ENCODE data around the gene MLLT3.

Gene MLLT3

DNA sequence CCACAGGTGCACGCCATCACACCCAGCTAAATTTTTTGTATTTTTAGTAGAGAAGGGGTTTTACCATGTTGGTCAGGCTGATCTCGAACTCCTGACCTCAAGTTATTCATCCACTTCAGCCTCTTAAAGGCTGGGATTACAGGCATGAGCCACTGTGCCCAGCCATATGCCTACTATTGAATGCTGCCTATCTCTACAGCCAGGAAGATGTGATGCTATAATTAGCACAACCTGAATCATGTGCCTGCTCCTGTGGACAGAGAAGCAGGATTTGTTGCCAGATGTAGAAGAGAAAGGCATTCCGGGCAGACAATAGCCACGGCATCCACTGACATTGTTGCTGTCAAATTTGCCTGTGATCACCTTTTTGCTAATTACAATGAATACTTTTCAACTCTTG, 24.4 kb upstream of the MLLT3 start:
- peaks cover 23% of the 10 kb centered on the region for H3K27me3 Mint-ChIP-seq
- no peaks in the 10 kb centered on the region for H3K9me3 Mint-ChIP-seq
- no peaks in the 10 kb centered on the region for H3K4me1 Mint-ChIP-seq
- no peak for ATAC-seq (replicated peaks; ENCODE audit: extremely low read depth, poor library complexity, severe bottlenecking)
- no peak for DNase-seq (ENCODE audit: low spot score in 2 of 2)
- no peaks in the 10 kb centered on the region for H3K36me3 Mint-ChIP-seq (ENCODE audit: insufficient read depth)
- no peak overlapping the region for H3K4me3 Mint-ChIP-seq
- H3K27ac Mint-ChIP-seq (ENCODE audit: low read depth): no peak overlapping the region

DNA sequence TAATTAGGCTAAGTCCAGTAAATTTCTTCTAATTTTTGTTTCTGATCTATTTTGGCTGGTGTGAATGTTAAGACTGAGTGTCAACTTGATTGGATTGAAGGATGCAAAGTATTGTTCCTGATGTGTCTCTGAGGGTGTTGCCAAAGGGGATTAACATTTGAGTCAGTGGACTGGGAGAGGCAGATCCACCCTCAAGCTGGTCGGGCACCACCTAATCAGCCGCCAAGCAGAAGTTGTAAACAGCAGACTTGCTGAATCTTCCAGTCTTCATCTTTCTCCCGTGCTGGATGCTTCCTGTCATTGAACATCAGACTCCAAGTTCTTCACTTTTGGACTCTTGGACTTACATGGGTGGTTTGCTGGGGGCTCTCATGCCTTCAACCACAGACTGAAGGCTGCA, 21.4 kb upstream of the MLLT3 start:
- Mint-ChIP-seq H3K9me3 (no peaks in the 10 kb centered on the region), H3K27me3 (peaks cover 14% of the 10 kb centered on the region), H3K36me3 (ENCODE audit: insufficient read depth) (peaks cover 2% of the 10 kb centered on the region), H3K4me3 (no peak overlapping the region), H3K4me1 (peaks cover 10% of the 10 kb centered on the region), H3K27ac (ENCODE audit: low read depth) (no peak overlapping the region)
- ATAC-seq (replicated peaks; ENCODE audit: extremely low read depth, poor library complexity, severe bottlenecking) (no peak), DNase-seq (ENCODE audit: low spot score in 2 of 2) (no peak)

DNA sequence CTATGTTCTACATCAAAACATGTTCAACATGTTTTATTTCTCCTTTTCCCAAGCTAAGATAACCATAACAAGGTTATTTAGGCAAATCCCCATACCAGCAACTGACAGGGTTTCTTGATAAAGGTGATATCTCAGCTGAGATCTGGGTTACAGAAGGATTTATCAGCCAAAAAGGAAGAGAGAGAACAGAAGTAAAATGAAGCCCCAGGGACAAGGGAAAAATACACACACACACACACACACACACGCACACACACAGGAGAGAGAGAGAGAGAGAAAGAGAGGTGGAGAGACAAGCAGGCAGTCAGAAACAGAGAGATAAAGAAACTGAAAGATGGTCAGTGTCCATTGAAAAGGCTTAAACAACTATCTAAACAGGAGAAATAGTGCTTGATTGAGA, 19.7 kb upstream of the MLLT3 start:
- peaks cover 10% of the 10 kb centered on the region for H3K4me1 Mint-ChIP-seq
- H3K9me3 Mint-ChIP-seq: no peaks in the 10 kb centered on the region
- no peak overlapping the region for H3K27ac Mint-ChIP-seq (ENCODE audit: low read depth)
- peaks cover 2% of the 10 kb centered on the region for H3K36me3 Mint-ChIP-seq (ENCODE audit: insufficient read depth)
- no peak overlapping the region for H3K4me3 Mint-ChIP-seq
- DNase-seq (ENCODE audit: low spot score in 2 of 2): no peak
- ATAC-seq (replicated peaks; ENCODE audit: extremely low read depth, poor library complexity, severe bottlenecking): no peak
- H3K27me3 Mint-ChIP-seq: peaks cover 17% of the 10 kb centered on the region

DNA sequence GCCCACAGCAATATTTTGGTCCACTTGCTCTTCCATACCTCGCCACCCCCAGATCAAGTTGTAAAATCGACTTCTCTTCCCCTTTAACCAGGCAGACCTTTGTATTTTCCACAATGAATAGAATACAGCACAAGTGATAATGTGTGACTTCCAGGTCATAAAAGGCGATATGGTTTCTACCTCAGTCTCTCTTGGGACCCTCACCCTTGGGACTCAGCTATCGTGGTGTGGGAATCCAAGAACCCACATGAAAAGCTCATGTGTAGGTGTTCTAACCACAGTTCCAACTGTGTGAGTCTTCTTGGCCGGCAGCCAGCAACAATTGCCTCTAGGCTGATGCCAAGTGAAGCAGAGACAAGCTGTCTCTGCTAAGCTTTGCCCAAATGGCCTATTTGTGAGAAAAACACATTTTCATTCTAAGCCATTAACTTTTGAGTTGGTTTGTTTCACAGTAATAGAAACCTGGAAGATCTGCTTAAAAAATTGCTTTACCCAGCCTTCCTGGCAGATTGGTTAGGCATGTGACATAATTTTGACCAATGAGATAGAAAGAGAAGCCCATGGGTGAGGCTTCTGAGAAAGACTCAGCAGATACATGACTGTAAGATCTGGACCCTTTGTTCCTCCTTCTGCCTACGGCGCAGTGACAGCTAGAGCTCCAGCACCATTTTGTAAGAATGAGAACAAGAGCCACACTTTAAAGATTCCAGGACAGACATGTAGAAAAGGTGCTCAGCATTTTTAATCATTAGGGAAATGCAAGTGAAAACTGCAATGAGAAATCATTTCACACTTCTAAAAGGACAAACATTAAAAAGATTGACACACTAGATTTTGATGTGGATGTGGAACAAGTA, 18.3 kb upstream of the MLLT3 start:
- peak; percentile 86 for ATAC-seq (replicated peaks; ENCODE audit: extremely low read depth, poor library complexity, severe bottlenecking)
- Mint-ChIP-seq H3K36me3 (ENCODE audit: insufficient read depth) (peaks cover 2% of the 10 kb centered on the region), H3K27ac (ENCODE audit: low read depth) (no peak overlapping the region), H3K27me3 (peaks cover 15% of the 10 kb centered on the region), H3K9me3 (no peaks in the 10 kb centered on the region), H3K4me3 (no peak overlapping the region), H3K4me1 (peaks cover 10% of the 10 kb centered on the region)
- peak; percentile 47 to 51 for DNase-seq (ENCODE audit: low spot score in 2 of 2)

DNA sequence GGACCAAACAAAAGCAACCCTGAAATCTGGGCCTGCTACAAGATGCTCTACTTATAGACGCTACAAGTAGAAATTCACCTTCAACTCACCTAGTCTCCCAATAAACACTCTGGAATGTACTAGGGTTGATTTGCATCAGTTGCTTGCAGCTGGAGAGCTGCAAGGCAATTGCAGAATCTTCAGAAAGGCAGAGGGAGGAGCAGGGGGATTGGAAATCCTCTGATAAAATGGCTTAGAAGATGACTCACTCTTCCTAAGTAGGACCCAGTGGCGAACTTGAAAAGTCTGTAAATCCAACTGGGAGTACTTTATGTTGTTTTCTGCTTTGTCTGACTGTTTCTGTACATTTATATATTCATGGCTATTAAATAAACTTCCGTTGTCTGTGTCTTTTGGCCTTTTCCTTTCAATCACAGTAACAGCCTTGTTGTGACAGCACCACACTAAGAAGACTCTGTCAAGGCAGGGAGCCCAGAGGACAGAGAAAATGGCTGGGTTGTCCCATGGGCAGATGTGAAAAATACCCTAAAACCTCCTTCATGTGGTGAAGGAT, 14.7 kb upstream of the MLLT3 start:
- peaks cover 2% of the 10 kb centered on the region for H3K36me3 Mint-ChIP-seq (ENCODE audit: insufficient read depth)
- H3K9me3 Mint-ChIP-seq: no peaks in the 10 kb centered on the region
- DNase-seq (ENCODE audit: low spot score in 2 of 2): no peak
- no peak overlapping the region for H3K4me3 Mint-ChIP-seq
- peaks cover 19% of the 10 kb centered on the region for H3K27me3 Mint-ChIP-seq
- H3K4me1 Mint-ChIP-seq: peaks cover 10% of the 10 kb centered on the region
- H3K27ac Mint-ChIP-seq (ENCODE audit: low read depth): no peak overlapping the region
- no peak for ATAC-seq (replicated peaks; ENCODE audit: extremely low read depth, poor library complexity, severe bottlenecking)

DNA sequence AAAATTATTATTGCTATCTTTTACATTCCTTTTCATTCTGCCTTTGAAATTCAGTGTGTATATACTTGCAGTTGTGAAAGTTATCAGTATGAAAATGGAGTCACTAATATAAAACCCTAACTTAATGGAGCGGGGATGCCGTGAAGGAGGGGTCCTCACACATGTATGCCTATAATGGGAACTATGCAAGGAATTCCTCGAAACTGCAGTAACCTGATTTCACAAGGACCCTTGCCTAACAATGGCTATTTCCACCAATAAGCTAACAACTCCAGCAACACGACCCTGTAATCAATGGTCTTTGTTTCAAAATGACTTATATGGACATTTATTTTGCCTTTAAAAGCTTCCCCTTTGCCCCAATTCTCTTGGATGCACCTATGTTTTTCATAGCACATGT, 12.6 kb upstream of the MLLT3 start:
- no peak for ATAC-seq (replicated peaks; ENCODE audit: extremely low read depth, poor library complexity, severe bottlenecking)
- Mint-ChIP-seq H3K4me3 (no peak overlapping the region), H3K36me3 (ENCODE audit: insufficient read depth) (no peaks in the 10 kb centered on the region), H3K4me1 (no peaks in the 10 kb centered on the region), H3K27ac (ENCODE audit: low read depth) (no peak overlapping the region), H3K9me3 (no peaks in the 10 kb centered on the region), H3K27me3 (peaks cover 37% of the 10 kb centered on the region)
- DNase-seq (ENCODE audit: low spot score in 2 of 2): no peak

DNA sequence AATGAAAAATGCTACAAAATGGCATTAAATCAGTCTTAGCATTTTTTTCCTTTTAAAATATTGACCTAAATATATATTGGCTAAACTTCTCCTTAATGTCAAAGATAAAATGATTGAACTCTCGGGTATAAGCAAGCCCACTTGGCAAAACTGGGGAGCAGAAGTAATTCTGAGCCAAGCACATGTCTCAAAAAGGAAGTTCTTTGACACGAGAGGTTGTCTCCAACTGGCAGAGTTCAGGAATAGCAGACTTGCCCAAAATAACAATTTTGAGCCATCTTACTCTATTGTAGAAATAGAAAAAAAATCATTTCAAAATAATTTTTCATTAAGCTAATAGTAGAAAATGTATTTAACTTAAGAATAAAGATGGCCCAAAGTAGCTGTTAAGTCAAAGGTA, 10.4 kb upstream of the MLLT3 start:
- no peak for DNase-seq (ENCODE audit: low spot score in 2 of 2)
- H3K4me3 Mint-ChIP-seq: no peak overlapping the region
- ATAC-seq (replicated peaks; ENCODE audit: extremely low read depth, poor library complexity, severe bottlenecking): no peak

DNA sequence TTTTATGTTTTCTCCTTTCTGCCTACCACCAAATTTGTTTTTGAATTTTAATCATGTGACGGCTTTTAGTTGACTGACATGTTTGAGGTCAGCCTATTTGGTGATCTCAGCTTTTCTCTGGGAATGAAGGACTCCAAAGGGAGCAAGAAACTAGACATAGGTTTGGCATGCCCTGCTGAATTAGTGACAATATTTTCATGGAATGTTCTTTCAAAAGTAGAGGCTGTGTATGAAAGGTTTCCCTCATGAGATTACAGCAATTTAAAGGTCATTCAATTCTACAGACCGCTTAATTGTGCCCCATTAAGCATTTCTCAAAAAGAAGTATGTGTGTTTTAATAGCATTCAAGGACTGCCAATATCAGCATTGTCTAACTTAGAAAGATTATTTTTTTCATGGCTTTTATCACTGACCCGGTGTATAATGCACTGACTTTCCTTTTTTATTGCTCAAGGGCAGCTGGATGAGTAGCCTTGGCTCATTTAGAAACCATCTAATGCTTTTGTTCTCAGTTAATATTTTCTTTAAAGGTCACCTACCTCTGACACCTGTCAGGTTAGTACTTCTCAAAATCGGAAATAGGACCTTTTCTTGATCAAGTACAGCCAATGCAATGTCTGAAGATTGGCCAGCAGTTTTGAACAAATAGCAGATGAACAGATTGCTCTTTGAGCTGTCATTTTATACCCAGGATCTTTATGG, 8.1 kb upstream of the MLLT3 start:
- Mint-ChIP-seq H3K9me3 (no peaks in the 10 kb centered on the region), H3K27me3 (peaks cover 23% of the 10 kb centered on the region), H3K4me1 (no peaks in the 10 kb centered on the region), H3K4me3 (no peak overlapping the region), H3K36me3 (ENCODE audit: insufficient read depth) (no peaks in the 10 kb centered on the region), H3K27ac (ENCODE audit: low read depth) (no peak overlapping the region)
- DNase-seq (ENCODE audit: low spot score in 2 of 2) (no peak), ATAC-seq (replicated peaks; ENCODE audit: extremely low read depth, poor library complexity, severe bottlenecking) (no peak)

More for the DNA sequence above, 10.4 kb upstream of the MLLT3 start:
- Mint-ChIP-seq H3K9me3 (no peaks in the 10 kb centered on the region), H3K4me1 (no peaks in the 10 kb centered on the region), H3K27ac (ENCODE audit: low read depth) (no peak overlapping the region), H3K36me3 (ENCODE audit: insufficient read depth) (no peaks in the 10 kb centered on the region), H3K27me3 (peaks cover 32% of the 10 kb centered on the region)

DNA sequence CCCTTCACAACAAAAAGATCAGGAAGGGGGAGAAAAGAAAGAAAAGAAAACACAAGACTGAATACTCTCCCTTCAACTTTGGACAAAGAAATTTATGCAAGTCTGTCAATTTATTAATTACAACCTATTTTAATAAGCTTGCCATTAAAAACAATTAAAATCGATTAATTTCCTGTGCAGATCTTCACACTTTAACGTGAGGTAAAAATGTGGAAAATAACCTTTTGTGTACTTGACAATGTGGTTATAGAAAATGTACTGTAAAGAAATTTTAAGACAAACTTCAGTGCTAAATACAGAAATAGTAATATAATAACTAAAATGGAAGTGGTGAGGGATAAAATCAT, 2.7 kb upstream of the MLLT3 start:
- peaks cover 32% of the 10 kb centered on the region for H3K36me3 Mint-ChIP-seq (ENCODE audit: insufficient read depth)
- ATAC-seq (replicated peaks; ENCODE audit: extremely low read depth, poor library complexity, severe bottlenecking): no peak
- no peaks in the 10 kb centered on the region for H3K27me3 Mint-ChIP-seq
- H3K4me3 Mint-ChIP-seq: peak overlapping the region; percentile 90
- no peaks in the 10 kb centered on the region for H3K9me3 Mint-ChIP-seq
- DNase-seq (ENCODE audit: low spot score in 2 of 2): no peak
- H3K4me1 Mint-ChIP-seq: peaks cover 34% of the 10 kb centered on the region
- H3K27ac Mint-ChIP-seq (ENCODE audit: low read depth): peak overlapping the region; percentile 98

DNA sequence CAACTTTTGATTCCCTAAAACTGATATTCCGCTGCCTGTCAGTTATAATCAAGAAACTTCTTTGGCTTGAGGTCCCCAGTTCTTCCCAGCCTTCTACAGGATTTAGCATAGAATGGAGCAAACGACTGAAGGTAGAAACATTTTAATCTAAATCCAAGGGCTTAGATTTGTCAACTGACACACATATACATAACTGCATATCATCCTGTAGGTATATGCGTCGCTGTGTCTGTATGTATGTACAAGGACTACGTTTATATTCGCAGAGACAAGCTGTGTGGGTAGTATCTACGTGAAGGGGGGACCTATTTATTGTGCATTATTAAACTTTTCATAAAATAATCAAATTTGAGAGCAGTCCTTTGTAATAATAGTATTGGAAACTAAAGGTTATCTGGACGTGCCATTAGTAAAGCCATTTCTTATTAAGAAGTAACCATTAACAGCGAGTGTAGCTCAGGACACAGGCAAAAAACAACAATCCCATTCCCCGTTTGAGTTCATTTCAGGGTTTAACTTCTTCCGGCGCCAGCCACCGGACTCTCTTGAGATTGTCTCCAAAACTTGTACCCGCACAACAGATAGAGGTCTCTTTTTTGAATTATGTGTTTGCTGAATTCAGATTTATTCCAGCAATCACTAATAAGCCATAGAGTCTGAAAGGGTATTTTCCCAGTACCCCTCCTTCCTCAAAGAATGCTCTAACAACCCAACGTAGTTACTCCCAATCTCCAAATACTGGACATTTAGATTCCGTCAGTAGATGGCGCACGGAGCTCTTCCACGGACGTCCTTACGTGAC, 2.1 kb upstream of the MLLT3 start:
- peaks cover 32% of the 10 kb centered on the region for H3K36me3 Mint-ChIP-seq (ENCODE audit: insufficient read depth)
- no peak for DNase-seq (ENCODE audit: low spot score in 2 of 2)
- H3K27me3 Mint-ChIP-seq: no peaks in the 10 kb centered on the region
- H3K4me1 Mint-ChIP-seq: peaks cover 40% of the 10 kb centered on the region
- ATAC-seq (replicated peaks; ENCODE audit: extremely low read depth, poor library complexity, severe bottlenecking): no peak
- peak overlapping the region; percentile 90 for H3K4me3 Mint-ChIP-seq
- H3K9me3 Mint-ChIP-seq: no peaks in the 10 kb centered on the region
- peak overlapping the region; percentile 98 for H3K27ac Mint-ChIP-seq (ENCODE audit: low read depth)

DNA sequence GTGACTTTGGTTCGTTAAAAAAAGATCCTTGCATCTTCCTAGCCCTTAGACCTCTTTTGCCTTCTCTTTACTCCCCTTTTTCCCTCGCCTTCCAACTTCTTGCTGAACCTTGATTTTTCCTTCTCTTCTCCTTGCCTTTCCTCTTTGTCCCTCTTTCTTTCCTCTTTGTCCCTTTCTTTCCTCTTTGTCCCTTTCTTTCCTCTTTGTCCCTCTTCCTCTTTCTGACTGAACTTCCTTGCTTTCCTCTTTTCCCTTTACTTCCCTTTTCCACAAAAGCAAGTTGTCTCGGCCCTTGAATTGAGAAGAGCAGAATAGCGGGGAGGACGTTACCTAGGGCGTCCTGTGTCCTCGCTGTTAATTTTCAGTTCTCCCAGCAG, 1.4 kb upstream of the MLLT3 start:
- Mint-ChIP-seq H3K36me3 (ENCODE audit: insufficient read depth) (peaks cover 32% of the 10 kb centered on the region), H3K27me3 (no peaks in the 10 kb centered on the region), H3K9me3 (no peaks in the 10 kb centered on the region), H3K27ac (ENCODE audit: low read depth) (peak overlapping the region; percentile 98), H3K4me1 (peaks cover 47% of the 10 kb centered on the region), H3K4me3 (peak overlapping the region; percentile 90)
- ATAC-seq (replicated peaks; ENCODE audit: extremely low read depth, poor library complexity, severe bottlenecking): no peak
- DNase-seq (ENCODE audit: low spot score in 2 of 2): no peak

DNA sequence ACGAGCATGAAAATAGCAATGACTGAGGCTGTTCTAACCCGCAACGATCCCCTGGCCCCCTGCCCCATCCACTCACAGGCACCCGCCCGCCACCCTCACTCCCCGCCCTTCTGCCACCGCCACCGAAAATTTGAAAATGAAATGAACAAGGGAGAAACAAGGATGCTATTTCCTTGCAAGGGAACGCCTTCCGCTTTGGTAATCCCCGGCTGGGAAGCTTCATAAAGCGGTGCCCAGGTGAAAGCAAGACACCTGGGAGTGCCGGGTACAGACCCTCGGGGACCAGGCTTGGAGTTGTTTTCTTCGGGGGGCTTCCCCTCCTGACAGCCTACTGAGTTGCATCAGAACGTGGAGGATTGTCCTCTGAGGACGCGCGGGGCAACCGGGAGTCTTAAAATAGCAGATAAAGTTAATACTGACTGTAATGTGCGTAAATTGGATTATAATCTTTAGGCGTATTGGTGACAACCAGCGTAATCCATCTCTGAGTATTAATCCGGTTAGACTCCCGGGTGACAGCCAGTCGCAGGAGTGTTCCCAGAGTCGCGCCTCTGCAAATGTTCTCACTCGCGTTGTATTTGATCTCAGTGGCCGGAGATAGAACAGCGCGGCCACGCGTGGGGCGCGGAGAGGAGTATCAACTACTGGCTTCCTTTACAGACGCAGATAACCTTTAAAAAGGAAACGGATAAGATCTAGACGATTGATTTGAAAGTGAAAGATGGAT, 885 bp upstream of the MLLT3 start:
- DNase-seq (ENCODE audit: low spot score in 2 of 2) (peak; percentile 45 to 64), ATAC-seq (replicated peaks; ENCODE audit: extremely low read depth, poor library complexity, severe bottlenecking) (peak; percentile 41)
- Mint-ChIP-seq H3K27me3 (no peaks in the 10 kb centered on the region), H3K4me1 (peaks cover 52% of the 10 kb centered on the region), H3K9me3 (no peaks in the 10 kb centered on the region), H3K36me3 (ENCODE audit: insufficient read depth) (peaks cover 32% of the 10 kb centered on the region), H3K27ac (ENCODE audit: low read depth) (peak overlapping the region; percentile 98), H3K4me3 (peak overlapping the region; percentile 90)

All from central memory CD8-positive, alpha-beta T cell (primary cell).